ENCODE data around the gene ALOXE3. TPM values are rescaled to one million over a fixed set of nuclear protein-coding genes. Genes with fewer than 3 reads are reported as not detected.

Gene ALOXE3
- total RNA-seq = not detected in 2 replicates
- polyA plus RNA-seq = 0.10 TPM in 1 of 2 replicates, not detected in the other

GRCh38 chr17:8117980-8118768, at the start of gene ALOXE3:
Gene ALOXE3, minus strand, starts transcription at chr17:8118514. Its CDS starts 524 bp downstream, at chr17:8117990.
- DNase-seq (ENCODE audit: low read depth in 1 of 2, low spot score in 1 of 2) = peak in 1 of 2 donors; percentile 47
- Histone ChIP-seq H3K27me3 (peaks cover 65% of the 10 kb centered on the region), H3K4me3 (peak within 1 kb of the TSS; percentile 64), H3K9me3 (ENCODE audit: low read depth) (no peaks in the 10 kb centered on the region), H3K36me3 (no peaks in the 10 kb centered on the region), H3K27ac (peak within 1 kb of the TSS; percentile 58), H3K4me1 (ENCODE audit: low read depth) (no peaks in the 10 kb centered on the region)
- TF ChIP-seq CTCF (IDR thresholded peaks at IDR 0.05; ENCODE audit: low read depth, low read length) = no peak

- Histone ChIP-seq H3K4me1 (ENCODE audit: low read depth) (peaks cover 16% of the 10 kb centered on the region), H3K4me3 (no peak overlapping the region), H3K27me3 (no peaks in the 10 kb centered on the region), H3K27ac (no peak overlapping the region), H3K9me3 (ENCODE audit: low read depth) (no peaks in the 10 kb centered on the region), H3K36me3 (no peaks in the 10 kb centered on the region)
- no peak for TF ChIP-seq CTCF (IDR thresholded peaks at IDR 0.05; ENCODE audit: low read depth, low read length)
- no peak for DNase-seq (ENCODE audit: low read depth in 1 of 2, low spot score in 1 of 2)
These were observed 49.2 kb upstream of the ALOXE3 start for GRCh38 chr17:8167526-8167925.

- Histone ChIP-seq H3K27me3 (no peaks in the 10 kb centered on the region), H3K4me1 (ENCODE audit: low read depth) (peaks cover 16% of the 10 kb centered on the region), H3K9me3 (ENCODE audit: low read depth) (no peaks in the 10 kb centered on the region), H3K27ac (peak overlapping the region; percentile 28), H3K4me3 (no peak overlapping the region), H3K36me3 (no peaks in the 10 kb centered on the region)
- no peak for DNase-seq (ENCODE audit: low read depth in 1 of 2, low spot score in 1 of 2)
- no peak for TF ChIP-seq CTCF (IDR thresholded peaks at IDR 0.05; ENCODE audit: low read depth, low read length)
These were observed 48.4 kb upstream of the ALOXE3 start for GRCh38 chr17:8166731-8167130.

- Histone ChIP-seq H3K4me3 (no peak overlapping the region), H3K27me3 (no peaks in the 10 kb centered on the region), H3K27ac (peak overlapping the region; percentile 96), H3K9me3 (ENCODE audit: low read depth) (no peaks in the 10 kb centered on the region), H3K4me1 (ENCODE audit: low read depth) (peaks cover 16% of the 10 kb centered on the region), H3K36me3 (peaks cover 5% of the 10 kb centered on the region)
- no peak for DNase-seq (ENCODE audit: low read depth in 1 of 2, low spot score in 1 of 2)
- TF ChIP-seq CTCF (IDR thresholded peaks at IDR 0.05; ENCODE audit: low read depth, low read length) = no peak
These were observed 46.5 kb upstream of the ALOXE3 start for GRCh38 chr17:8164815-8165131.

GRCh38 chr17:8163978-8164814, 45.9 kb upstream of the ALOXE3 start:
- DNase-seq (ENCODE audit: low read depth in 1 of 2, low spot score in 1 of 2) = peak; percentile 34 to 50
- H3K36me3 ChIP-seq = peaks cover 5% of the 10 kb centered on the region
- TF ChIP-seq CTCF (IDR thresholded peaks at IDR 0.05; ENCODE audit: low read depth, low read length) = no peak
- no peaks in the 10 kb centered on the region for H3K27me3 ChIP-seq
- no peak overlapping the region for H3K4me3 ChIP-seq
- H3K4me1 ChIP-seq (ENCODE audit: low read depth) = peaks cover 16% of the 10 kb centered on the region
- H3K9me3 ChIP-seq (ENCODE audit: low read depth) = no peaks in the 10 kb centered on the region
- peak overlapping the region; percentile 96 for H3K27ac ChIP-seq

Data from cardiac muscle cell (in vitro differentiated cells and primary cell).